B cell (primary cell): Measurements from ENCODE around the gene TLR2. TPM values are rescaled to one million over a fixed set of nuclear protein-coding genes. Genes with fewer than 3 reads are reported as not detected.

ENCODE experiments used
- ATAC-seq: fragments of 200-7000 bp; cut with Tn5 transposase; one replicate; pipeline ENCODE4 v1.10.0; 2021; ENCODE audit warnings: low read depth, mild to moderate bottlenecking, moderate number of reproducible peaks, moderate library complexity
- CTCF ChIA-PET: fragments of 350-600 bp; sonication (Branson Sonifier 250); formaldehyde crosslinking; loops from one replicate; lab custom pipeline; 2021; ENCODE audit warnings: antibody characterized with exemption, inconsistent platforms; lab: Charles Lee
- POLR2A ChIA-PET: fragments of 350-600 bp; sonication (Branson Sonifier 250); formaldehyde crosslinking; loops from one replicate; lab custom pipeline; 2021; ENCODE audit warnings: antibody characterized with exemption; lab: Charles Lee
- DNase-seq: peaks from one replicate; pipeline ENCODE4 v3.0.0; 2013
- H2AFZ ChIP-seq: 2 replicates; pipeline ENCODE4 v1.6.1; 2012; ENCODE audit warnings: mild to moderate bottlenecking, low read depth, low read length; ENCODE audit not compliant: insufficient read depth, poor library complexity, severe bottlenecking
- H3K27ac ChIP-seq, 2 donors: 1 replicate in 1 of 2; 2 replicates in 1 of 2; pipeline ENCODE4 v1.5.1; 2012 to 2013; ENCODE audit warnings: low read length in 2 of 2, mild to moderate bottlenecking in 2 of 2, moderate library complexity in 1 of 2
- H3K27me3 ChIP-seq, 4 experiments: fragments of 200-600 bp in 1 of 4; sonication (generic) in 1 of 4; replicated peaks in 1 of 4; 1 replicate in 2 of 4; 2 replicates in 2 of 4; pipeline versions ENCODE4 v1.6.1 to v1.7.0; 2013 to 2016; ENCODE audit warnings: low read length in 3 of 4, mild to moderate bottlenecking in 2 of 4, mixed read lengths in 1 of 4, moderate library complexity in 1 of 4; ENCODE audit not compliant: insufficient read depth in 4 of 4, control insufficient read depth in 3 of 4; ENCODE audit errors: control extremely low read depth in 1 of 4
- H3K36me3 ChIP-seq, 2 experiments: replicated peaks in 1 of 2; 1 replicate in 1 of 2; 2 replicates in 1 of 2; pipeline versions ENCODE4 v1.6.1 to v1.7.1; 2013; ENCODE audit warnings: low read length in 1 of 2; ENCODE audit not compliant: insufficient read depth in 2 of 2, control insufficient read depth in 1 of 2; ENCODE audit errors: control extremely low read depth in 1 of 2, extremely low read depth in 1 of 2
- H3K4me1 ChIP-seq, 2 donors: fragments of 200-600 bp in 1 of 2; sonication (generic) in 1 of 2; 1 replicate in 1 of 2; 2 replicates in 1 of 2; pipeline versions ENCODE4 v1.5.1 to v1.6.1; 2013 to 2017; ENCODE audit warnings: low read length in 2 of 2; ENCODE audit not compliant: control insufficient read depth in 2 of 2, insufficient read depth in 2 of 2
- H3K4me2 ChIP-seq: replicated peaks from 2 replicates; pipeline ENCODE3; 2012; ENCODE audit warnings: mild to moderate bottlenecking, low read depth, low read length; ENCODE audit not compliant: poor library complexity, severe bottlenecking
- H3K4me3 ChIP-seq, 5 experiments: fragments of 200-600 bp in 1 of 5; sonication (generic) in 1 of 5; 1 replicate in 3 of 5; 2 replicates in 2 of 5; pipeline versions ENCODE4 v1.5.1 to v1.7.0; 2011 to 2016; ENCODE audit warnings: low read length in 4 of 5, mild to moderate bottlenecking in 4 of 5, low read depth in 2 of 5, control low read depth in 1 of 5, moderate library complexity in 1 of 5; ENCODE audit not compliant: insufficient read depth in 1 of 5; ENCODE audit errors: control extremely low read depth in 1 of 5, extremely low read depth in 1 of 5
- H3K79me2 ChIP-seq: fragments of 200-600 bp; sonication (generic); one replicate; pipeline ENCODE4 v1.6.0; 2016; ENCODE audit warnings: low read length; ENCODE audit not compliant: control insufficient read depth, insufficient read depth
- H3K9ac ChIP-seq: fragments of 200-600 bp; sonication (generic); 2 replicates; pipeline ENCODE4 v1.6.1; 2017; ENCODE audit warnings: mild to moderate bottlenecking, low read length, moderate library complexity
- H3K9me3 ChIP-seq, 3 donors: one replicate each; pipeline versions ENCODE4 v1.6.1 to v1.7.1; 2013; ENCODE audit warnings: low read length in 2 of 3; ENCODE audit not compliant: control insufficient read depth in 2 of 3, insufficient read depth in 1 of 3; ENCODE audit errors: control extremely low read depth in 1 of 3
- H4K20me1 ChIP-seq: 2 replicates; pipeline ENCODE4 v1.6.0; 2012; ENCODE audit warnings: mild to moderate bottlenecking, low read length; ENCODE audit not compliant: insufficient read depth, control insufficient read depth, poor library complexity, severe bottlenecking
- H3K27ac Mint-ChIP-seq: one replicate; pipeline ENCODE4 v1.8.0; 2021; ENCODE audit warnings: mixed read lengths
- H3K27me3 Mint-ChIP-seq: one replicate; pipeline ENCODE4 v1.8.0; 2021; ENCODE audit warnings: mixed read lengths
- H3K4me1 Mint-ChIP-seq: one replicate; pipeline ENCODE4 v1.8.0; 2021; ENCODE audit warnings: mixed read lengths
- H3K4me3 Mint-ChIP-seq: one replicate; pipeline ENCODE4 v1.8.0; 2021; ENCODE audit warnings: mixed read lengths
- H3K9me3 Mint-ChIP-seq: one replicate; pipeline ENCODE4 v1.8.0; 2022; ENCODE audit warnings: mixed read lengths; ENCODE audit not compliant: insufficient read depth
- CTCF ChIP-seq: fragments of 200-600 bp; IDR thresholded peaks from one replicate; pipeline ENCODE4 v1.8.0; 2022; ENCODE audit warnings: antibody characterized with exemption, mild to moderate bottlenecking
- EZH2 ChIP-seq: IDR thresholded peaks from 2 replicates; pipeline ENCODE4 v1.6.1; 2012; ENCODE audit warnings: borderline replicate concordance, low read depth, mild to moderate bottlenecking, moderate library complexity, low read length; ENCODE audit not compliant: insufficient read depth, poor library complexity, severe bottlenecking
- WGBS: methylation state at CpG from one replicate; pipeline ENCODE4 v1.1.5; 2013; ENCODE audit warnings: missing lambda C conversion rate; ENCODE audit not compliant: insufficient coverage; 5-methylcytosine and 5-hydroxymethylcytosine counted together
- intact Hi-C: fragments of 100-400 bp; cut with micrococcal nuclease; formaldehyde crosslinking; loops from one replicate; pipeline ENCODE4 v1.10.0; 2022
- polyA plus RNA-seq: library from polyadenylated mRNA; depleted of rRNA; stranded (reverse); fragments of >200 nt; gene quantifications from 2 replicates; pipeline ENCODE4 v1.2.3, GENCODE V29; 2012
- total RNA-seq, 2 donors: library from RNA; stranded (reverse); fragments of 120-200 nt in 1 of 2; gene quantifications; 1 replicate in 1 of 2; 2 replicates in 1 of 2; pipeline versions ENCODE4 v1.2.3 to v1.2.4, GENCODE V29; 2013 to 2022

The TLR2 gene
- total and polyA plus RNA-seq, 2 donors (not counting 1 experiment from before 2014, with no cell fraction given): 3.3 to 5.0 TPM

- WGBS: 81% methylated on average over 4 of the region's 5 CpGs
- Histone ChIP-seq H3K4me3 (no peak overlapping the region), H3K27me3 (no peaks in the 10 kb centered on the region), H3K4me2 (no peak overlapping the region), H4K20me1 (no peaks in the 10 kb centered on the region), H3K36me3 (no peaks in the 10 kb centered on the region), H3K79me2 (no peaks in the 10 kb centered on the region), H3K4me1 (peaks cover 41 to 43% of the 10 kb centered on the region in 2 donors), H3K27ac (no peak overlapping the region), H3K9me3 (no peaks in the 10 kb centered on the region), H2AFZ (no peak overlapping the region), H3K9ac (no peak overlapping the region)
- Mint-ChIP-seq H3K4me1 (peaks cover 46% of the 10 kb centered on the region), H3K9me3 (no peaks in the 10 kb centered on the region), H3K27me3 (no peaks in the 10 kb centered on the region), H3K4me3 (no peak overlapping the region), H3K27ac (no peak overlapping the region)
- POLR2A ChIA-PET: no interaction called here
- CTCF ChIA-PET: no interaction called here
- intact Hi-C loops: no loop called here
- ATAC-seq: no peak
- no peak for DNase-seq
- TF ChIP-seq EZH2 (no peak), CTCF (no peak)
Measured at GRCh38 chr4:153725136-153725830, 41.2 kb downstream of the TLR2 start.

- Mint-ChIP-seq H3K27me3 (no peaks in the 10 kb centered on the region), H3K4me3 (no peak overlapping the region), H3K4me1 (peaks cover 48% of the 10 kb centered on the region), H3K27ac (no peak overlapping the region), H3K9me3 (no peaks in the 10 kb centered on the region)
- Histone ChIP-seq H3K9me3 (no peaks in the 10 kb centered on the region), H3K4me2 (no peak overlapping the region), H3K79me2 (no peaks in the 10 kb centered on the region), H4K20me1 (no peaks in the 10 kb centered on the region), H3K4me3 (no peak overlapping the region), H3K27ac (no peak overlapping the region), H3K27me3 (no peaks in the 10 kb centered on the region), H3K9ac (no peak overlapping the region), H3K4me1 (peaks cover 44 to 45% of the 10 kb centered on the region in 2 donors), H2AFZ (no peak overlapping the region), H3K36me3 (no peaks in the 10 kb centered on the region)
- CTCF ChIA-PET: interaction anchor here (1.3 kb wide), 1 partner anchor 24 kb away, joined by 5 read pairs; no protein-coding TSS in a partner anchor
- no CpG with 5 or more reads among the region's 1 CpG for WGBS
- ATAC-seq (no peak), DNase-seq (no peak)
- intact Hi-C loops: no loop called here
- POLR2A ChIA-PET: no interaction called here
- no peak for TF ChIP-seq EZH2
- TF ChIP-seq CTCF: no peak
Measured at GRCh38 chr4:153725831-153726154, 41.7 kb downstream of the TLR2 start.
